GM12873 (cell line): ENCODE results near the gene SLC27A4.

Experiments
- CTCF ChIP-seq: IDR thresholded peaks from 2 replicates; pipeline ENCODE4 v1.5.1; 2012; ENCODE audit warnings: low read depth, mild to moderate bottlenecking, moderate library complexity, low read length, control low read depth; ENCODE audit not compliant: insufficient read depth; ENCODE audit errors: missing control alignments

Gene SLC27A4

DNA sequence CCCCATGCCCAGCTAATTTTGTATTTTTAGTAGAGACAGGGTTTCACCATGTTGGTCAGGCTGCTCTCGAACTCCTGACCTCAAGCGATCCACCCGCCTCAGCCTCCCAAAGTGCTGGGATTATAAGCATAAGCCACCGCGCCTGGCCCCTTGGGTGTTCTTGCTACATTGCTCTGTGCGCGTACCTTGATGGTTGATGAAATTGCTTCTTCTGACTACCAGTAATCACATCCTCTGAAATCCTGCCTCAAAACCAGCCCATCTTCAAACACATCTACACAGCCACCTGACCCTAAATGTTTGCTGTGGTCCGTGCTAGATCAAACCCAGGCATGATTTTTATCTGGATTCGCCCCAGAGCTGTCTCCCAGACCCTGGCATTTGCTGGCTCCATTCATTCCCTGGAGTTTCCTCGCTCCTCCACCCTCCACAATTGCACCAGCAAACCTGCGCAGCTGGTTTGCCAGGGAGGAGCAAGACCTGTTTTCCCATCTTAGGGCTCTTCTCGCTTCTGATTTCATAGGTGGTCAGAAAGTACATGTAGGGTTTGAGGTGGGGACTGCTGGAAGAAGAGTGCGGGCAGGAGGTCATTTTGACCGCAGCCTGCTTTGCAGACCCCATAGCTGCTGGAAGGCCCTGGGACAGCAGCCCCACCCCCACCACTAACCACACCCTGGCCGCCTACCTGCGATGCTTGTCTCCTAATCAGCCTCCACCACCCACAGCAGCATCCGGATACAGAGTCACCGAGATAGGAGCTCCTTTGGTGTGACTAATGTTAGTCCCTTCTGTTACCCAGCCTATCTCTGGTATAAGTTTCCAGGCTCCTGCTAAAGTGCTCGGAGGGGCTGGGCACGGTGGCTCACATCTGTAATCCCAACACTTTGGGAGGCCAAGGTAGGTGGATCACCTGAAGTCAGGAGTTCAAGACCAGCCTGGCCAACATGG is 41.5 kb upstream of the SLC27A4 start:
- no peak for TF ChIP-seq CTCF

GRCh38 chr9:128304136-128304970 is 36.0 kb upstream of the SLC27A4 start:
- TF ChIP-seq CTCF: no peak

DNA sequence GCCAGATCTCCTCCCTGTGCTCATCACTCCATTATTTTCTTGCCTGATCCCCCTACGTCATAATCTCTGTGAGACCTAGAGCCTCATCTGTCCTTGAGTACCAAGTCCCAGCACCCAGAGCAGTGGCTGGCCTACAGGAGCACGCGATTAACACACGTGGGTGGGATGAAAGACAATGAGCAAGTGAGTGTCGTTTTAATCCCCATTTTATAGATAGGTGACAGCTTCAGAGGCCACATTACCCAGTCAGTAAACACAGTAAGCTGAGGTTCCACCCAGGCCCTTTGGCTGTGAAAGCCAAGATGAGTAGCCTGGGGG is 35.4 kb upstream of the SLC27A4 start:
- TF ChIP-seq CTCF: no peak

DNA sequence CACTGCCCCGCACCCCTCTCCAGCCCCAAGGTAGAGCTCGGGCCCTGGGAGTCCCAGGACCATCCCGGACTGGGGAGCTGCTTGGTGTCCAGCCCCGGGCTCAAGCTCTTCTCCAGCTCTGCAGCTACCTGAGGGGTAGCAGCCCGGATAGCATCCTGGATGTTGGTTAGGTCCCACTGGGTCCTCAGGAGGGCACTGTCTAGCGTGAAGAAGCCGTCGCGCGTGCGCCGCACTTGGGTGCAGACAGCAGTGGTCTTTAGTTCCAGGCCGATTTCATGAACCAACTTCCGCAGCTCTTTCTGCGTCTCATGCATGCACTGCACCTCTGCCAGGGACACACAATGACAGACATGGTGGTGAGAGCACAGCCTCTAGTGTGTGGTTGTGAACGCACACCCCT is 30.8 kb upstream of the SLC27A4 start:
- no peak for TF ChIP-seq CTCF

DNA sequence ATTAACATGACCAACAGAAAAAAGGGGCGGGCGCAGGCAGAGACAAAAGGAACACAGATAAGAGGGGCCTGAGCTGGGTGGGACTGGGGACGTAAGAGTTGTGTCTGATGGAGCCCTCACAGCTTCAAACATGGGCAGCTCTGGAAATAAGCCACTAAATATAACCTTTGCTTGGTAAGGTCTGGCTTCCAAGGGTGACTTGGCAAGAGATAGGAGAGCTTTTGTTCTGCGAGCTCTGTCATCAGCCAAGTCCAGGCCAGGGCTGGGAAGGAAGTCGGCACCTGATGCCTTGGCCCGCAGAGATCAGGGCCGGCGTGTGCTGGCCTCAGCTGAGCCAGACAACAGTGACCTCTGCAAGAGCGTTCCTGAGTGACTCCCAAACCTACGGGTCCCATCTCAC is 29.9 kb upstream of the SLC27A4 start:
- TF ChIP-seq CTCF: no peak

GRCh38 chr9:128314697-128315096 is 25.6 kb upstream of the SLC27A4 start:
- TF ChIP-seq CTCF: no peak

GRCh38 chr9:128316421-128316820 is 23.9 kb upstream of the SLC27A4 start:
- TF ChIP-seq CTCF: no peak
